Measurements from ENCODE around the gene APOD.
"Not testable (repeated sequence)": the region's sequence is repeated elsewhere in the genome, so short reads cannot be mapped to it uniquely, and the experiment has no call there.

The APOD gene

GRCh38 chr3:195617784-195618659, 34.3 kb upstream of the APOD start:
- DNase-seq, result not testable (repeated sequence)

- DNase-seq, result not testable (repeated sequence)
These were observed 33.4 kb upstream of the APOD start for GRCh38 chr3:195617134-195617533.

GRCh38 chr3:195616681-195617080, 32.9 kb upstream of the APOD start:
- DNase-seq, result no peak

GRCh38 chr3:195615952-195616537, 32.3 kb upstream of the APOD start:
- DNase-seq, result not testable (repeated sequence)

GRCh38 chr3:195614672-195615504, 31.1 kb upstream of the APOD start:
- DNase-seq, result not testable (repeated sequence)

- DNase-seq, result no peak
These were observed 29.8 kb upstream of the APOD start for GRCh38 chr3:195613468-195614069.

- no peak for DNase-seq
These were observed 28.5 kb upstream of the APOD start for GRCh38 chr3:195612075-195612800.

GRCh38 chr3:195609229-195609628, 25.5 kb upstream of the APOD start:
- DNase-seq, result no peak

- DNase-seq, result not testable (repeated sequence)
These were observed 18.0 kb upstream of the APOD start for GRCh38 chr3:195601785-195602184.

GRCh38 chr3:195601382-195601781, 17.6 kb upstream of the APOD start:
- DNase-seq, result no peak

GRCh38 chr3:195599926-195600325, 16.2 kb upstream of the APOD start:
- DNase-seq, result not testable (repeated sequence)

- not testable (repeated sequence) for DNase-seq
These were observed 15.8 kb upstream of the APOD start for GRCh38 chr3:195599516-195599915.

- no peak for DNase-seq
These were observed 14.1 kb upstream of the APOD start for GRCh38 chr3:195597848-195598247.

GRCh38 chr3:195597229-195597628, 13.5 kb upstream of the APOD start:
- DNase-seq, result no peak

GRCh38 chr3:195596765-195597171, 13.0 kb upstream of the APOD start:
- DNase-seq, result no peak

- no peak for DNase-seq
These were observed 12.2 kb upstream of the APOD start for GRCh38 chr3:195595785-195596531.

- no peak for DNase-seq
These were observed 8.1 kb upstream of the APOD start for GRCh38 chr3:195591852-195592251.

GRCh38 chr3:195591220-195591619, 7.5 kb upstream of the APOD start:
- DNase-seq, result no peak

- not testable (repeated sequence) for DNase-seq
These were observed 6.6 kb upstream of the APOD start for GRCh38 chr3:195590381-195590780.

- not testable (repeated sequence) for DNase-seq
These were observed 6.1 kb upstream of the APOD start for GRCh38 chr3:195589796-195590195.

- DNase-seq, result no peak
These were observed 4.1 kb upstream of the APOD start for GRCh38 chr3:195587824-195588223.

- no peak for DNase-seq
These were observed 3.7 kb upstream of the APOD start for GRCh38 chr3:195587406-195587805.
